ENCODE measurements around the gene SNPH.

Gene SNPH

GRCh38 chr20:1232286-1233111 lies 33.6 kb upstream of the SNPH start:
- ChIA-PET POLR2A (no interaction called here), CTCF (no interaction called here)
- no peaks in the 10 kb centered on the region for H3K4me1 ChIP-seq (ENCODE audit: control insufficient read depth, insufficient read depth, low read length)
- TF ChIP-seq MYNN (tag by site-specific recombination; IDR thresholded peaks at IDR 0.05; ENCODE audit: borderline replicate concordance) (0 out of 2 replicates have a peak, but pooled peaks have one; percentile 26), ZBTB21 (tag by site-specific recombination; IDR thresholded peaks at IDR 0.05) (peak; percentile 82), ATF2 (tag by site-specific recombination; IDR thresholded peaks at IDR 0.05; ENCODE audit: low read depth) (peak; percentile 61; the same call in 1 of the 2 replicates), ZNF629 (tag by site-specific recombination; IDR thresholded peaks at IDR 0.05) (peak; percentile 72), ZNF214 (tag by site-specific recombination; IDR thresholded peaks at IDR 0.05; ENCODE audit: borderline replicate concordance) (no peak), PRDM1 (tag by site-specific recombination; IDR thresholded peaks at IDR 0.05) (peak; percentile 43; the same call in 1 of the 2 replicates), ZBTB17 (tag by site-specific recombination; IDR thresholded peaks at IDR 0.05) (peak; percentile 17; the same call in 1 of the 2 replicates), ZNF830 (tag by site-specific recombination; IDR thresholded peaks at IDR 0.05; ENCODE audit: low read depth) (no peak), SCRT2 (tag by site-specific recombination; IDR thresholded peaks at IDR 0.05) (0 out of 2 replicates have a peak, but pooled peaks have one; percentile 13), ZNF366 (tag by site-specific recombination; conservative IDR thresholded peaks at IDR 0.05) (no peak), ZNF266 (tag by site-specific recombination; IDR thresholded peaks at IDR 0.05; ENCODE audit: low read depth) (peak; percentile 28; the same call in 1 of the 2 replicates)
- H3K9me3 ChIP-seq (ENCODE audit: control insufficient read depth, insufficient read depth, low read depth, low read length): no peaks in the 10 kb centered on the region
- no peak overlapping the region for H3K27ac ChIP-seq (ENCODE audit: extremely low read depth, low read depth, low read length)
- H3K4me3 ChIP-seq (ENCODE audit: low read depth, low read length): no peak overlapping the region
- no peaks in the 10 kb centered on the region for H3K36me3 ChIP-seq (ENCODE audit: control insufficient read depth in 2 of 2, insufficient read depth in 1 of 2, low read length in 2 of 2)

- ChIA-PET POLR2A (interaction anchor here (1.1 kb wide), 1 partner anchor 26 kb away, joined by 3 read pairs; the partner anchor contains the start of gene SNPH), CTCF (interaction anchor here (1.0 to 1.1 kb wide), 2 partner anchors 263 to 410 kb away, joined by 5 to 6 read pairs; no protein-coding TSS in a partner anchor)
- TF ChIP-seq GFI1B (tag by site-specific recombination; IDR thresholded peaks at IDR 0.05) (no peak), ZNF148 (tag by site-specific recombination; IDR thresholded peaks at IDR 0.05; ENCODE audit: borderline replicate concordance) (no peak), ZNF701 (tag by site-specific recombination; IDR thresholded peaks at IDR 0.05) (no peak), BCL11B (tag by site-specific recombination; IDR thresholded peaks at IDR 0.05; ENCODE audit: low read depth) (no peak), ZNF747 (tag by site-specific recombination; IDR thresholded peaks at IDR 0.05) (no peak), ZNF624 (tag by site-specific recombination; IDR thresholded peaks at IDR 0.05) (no peak), IKZF3 (tag by site-specific recombination; IDR thresholded peaks at IDR 0.05) (no peak), ZNF670 (tag by site-specific recombination; IDR thresholded peaks at IDR 0.05; ENCODE audit: low read depth) (no peak), ZNF610 (tag by site-specific recombination; IDR thresholded peaks at IDR 0.05; ENCODE audit: borderline replicate concordance) (no peak), TCF7L2 (IDR thresholded peaks at IDR 0.05; ENCODE audit: borderline replicate concordance, low read depth, low read length) (no peak), ZNF366 (tag by site-specific recombination; conservative IDR thresholded peaks at IDR 0.05) (no peak)
- Histone ChIP-seq H3K36me3 (ENCODE audit: control insufficient read depth in 2 of 2, insufficient read depth in 1 of 2, low read length in 2 of 2) (no peaks in the 10 kb centered on the region), H3K27ac (ENCODE audit: extremely low read depth, low read depth, low read length) (no peak overlapping the region), H3K4me3 (ENCODE audit: low read depth, low read length) (no peak overlapping the region), H3K9me3 (ENCODE audit: control insufficient read depth, insufficient read depth, low read depth, low read length) (no peaks in the 10 kb centered on the region), H3K4me1 (ENCODE audit: control insufficient read depth, insufficient read depth, low read length) (0 out of 2 replicates have a peak, but pooled peaks cover 4% of the 10 kb centered on the region)
Observed at GRCh38 chr20:1240549-1240948, 25.5 kb upstream of the SNPH start.
